Aortic smooth muscle cell (primary cell): Measurements from ENCODE around the gene ROCK1. TPM values are rescaled to one million over a fixed set of nuclear protein-coding genes. Genes with fewer than 3 reads are reported as not detected.

Experiments
- total RNA-seq: library from RNA; depleted of rRNA; stranded (reverse); fragments of >200 nt; gene quantifications from 2 replicates; pipeline ENCODE4 v1.2.3, GENCODE V29; 2014

The ROCK1 gene
- 33.6 and 40.2 TPM in 2 replicates for total RNA-seq

GRCh38 chr18:21111346-21112139 lies at the start of gene ROCK1:
ROCK1 (minus strand) TSS chr18:21111813; CDS start chr18:21110910, 903 bp downstream.

Other genes starting within 250 kb of the ROCK1 start
- gene GREB1L, start 130.4 kb upstream of the ROCK1 start, total RNA-seq, result 0.25 and 1.2 TPM in 2 replicates